Neuronal stem cell (in vitro differentiated cells): ENCODE data around the gene ACBD3.

Experiments
- DNase-seq: peaks from one replicate; pipeline ENCODE4 v3.0.0-alpha.2; 2013; ENCODE audit warnings: low spot score
- H2AFZ ChIP-seq: one replicate; pipeline ENCODE4 v1.6.1; 2013; ENCODE audit warnings: mild to moderate bottlenecking, low read length, inconsistent platforms
- H2AK5ac ChIP-seq: 2 replicates; pipeline ENCODE4 v1.6.1; 2013; ENCODE audit warnings: low read depth, mild to moderate bottlenecking, inconsistent platforms, low read length, moderate library complexity, mixed read lengths
- H2BK120ac ChIP-seq: 2 replicates; pipeline ENCODE4 v1.6.1; 2013; ENCODE audit warnings: low read depth, mild to moderate bottlenecking, inconsistent platforms, low read length, moderate library complexity, mixed read lengths
- H2BK12ac ChIP-seq: one replicate; pipeline ENCODE4 v1.6.1; 2013; ENCODE audit warnings: low read length, inconsistent platforms
- H2BK15ac ChIP-seq: 2 replicates; pipeline ENCODE4 v1.6.1; 2013; ENCODE audit warnings: mild to moderate bottlenecking, low read length, inconsistent platforms, mixed read lengths
- H2BK5ac ChIP-seq: one replicate; pipeline ENCODE4 v1.6.1; 2013; ENCODE audit warnings: inconsistent platforms, mild to moderate bottlenecking, low read length, moderate library complexity
- H3K14ac ChIP-seq: one replicate; pipeline ENCODE4 v1.6.1; 2013; ENCODE audit warnings: low read length, inconsistent platforms
- H3K18ac ChIP-seq: 2 replicates; pipeline ENCODE4 v1.6.1; 2013; ENCODE audit warnings: low read length, inconsistent platforms
- H3K23ac ChIP-seq: 2 replicates; pipeline ENCODE4 v1.6.1; 2013; ENCODE audit warnings: low read depth, mild to moderate bottlenecking, mixed read lengths, low read length, inconsistent platforms; ENCODE audit not compliant: poor library complexity
- H3K27ac ChIP-seq: replicated peaks from 3 replicates; pipeline ENCODE4 v1.5.1; 2013; ENCODE audit warnings: low read length, inconsistent platforms
- H3K27me3 ChIP-seq, 3 experiments: 2 replicates each; pipeline ENCODE4 v1.6.1; 2013; ENCODE audit warnings: low read length in 3 of 3, mild to moderate bottlenecking in 2 of 3, inconsistent platforms in 1 of 3, low read depth in 1 of 3, mixed read lengths in 1 of 3, moderate library complexity in 1 of 3; ENCODE audit not compliant: control insufficient read depth in 3 of 3, insufficient read depth in 3 of 3
- H3K36me3 ChIP-seq, 2 donors: replicated peaks in 1 of 2; 2 replicates each; pipeline ENCODE4 v1.6.1; 2013; ENCODE audit warnings: low read length in 2 of 2; ENCODE audit not compliant: control insufficient read depth in 2 of 2, insufficient read depth in 2 of 2
- H3K4ac ChIP-seq: 2 replicates; pipeline ENCODE4 v1.6.1; 2013; ENCODE audit warnings: inconsistent platforms, mild to moderate bottlenecking, low read length, moderate library complexity
- H3K4me1 ChIP-seq, 2 donors: 1 replicate in 1 of 2; 2 replicates in 1 of 2; pipeline ENCODE4 v1.6.1; 2013; ENCODE audit warnings: low read length in 2 of 2, low read depth in 1 of 2; ENCODE audit not compliant: control insufficient read depth in 2 of 2, insufficient read depth in 1 of 2
- H3K4me2 ChIP-seq: one replicate; pipeline ENCODE4 v1.6.1; 2013; ENCODE audit warnings: mild to moderate bottlenecking, low read length, inconsistent platforms; ENCODE audit not compliant: insufficient read depth, poor library complexity, severe bottlenecking
- H3K4me3 ChIP-seq, 2 donors: 2 replicates each; pipeline ENCODE4 v1.5.1; 2013; ENCODE audit warnings: low read length in 2 of 2, mild to moderate bottlenecking in 2 of 2, inconsistent platforms in 1 of 2, moderate library complexity in 1 of 2
- H3K79me1 ChIP-seq: one replicate; pipeline ENCODE4 v1.6.1; 2013; ENCODE audit warnings: low read depth, mild to moderate bottlenecking, inconsistent platforms, low read length, moderate library complexity
- H3K9ac ChIP-seq: one replicate; pipeline ENCODE4 v1.6.1; 2013; ENCODE audit warnings: mild to moderate bottlenecking, low read depth, low read length, inconsistent platforms; ENCODE audit not compliant: poor library complexity
- H3K9me3 ChIP-seq, 2 donors: replicated peaks in 1 of 2; 2 replicates each; pipeline versions ENCODE3 to v1.6.1; 2013; ENCODE audit warnings: low read length in 2 of 2, mild to moderate bottlenecking in 2 of 2, inconsistent platforms in 1 of 2, low read depth in 1 of 2, mixed read lengths in 1 of 2, moderate library complexity in 1 of 2; ENCODE audit not compliant: control insufficient read depth in 2 of 2, insufficient read depth in 1 of 2
- H4K8ac ChIP-seq: one replicate; pipeline ENCODE4 v1.6.1; 2013; ENCODE audit warnings: low read depth, mild to moderate bottlenecking, inconsistent platforms, low read length, moderate library complexity
- H4K91ac ChIP-seq: one replicate; pipeline ENCODE4 v1.6.1; 2013; ENCODE audit warnings: low read length, low read depth, mild to moderate bottlenecking, inconsistent platforms; ENCODE audit not compliant: poor library complexity
- WGBS, 2 donors: extraction: QIAGEN DNeasy Blood & Tissue Kit; methylation state at CpG; one replicate each; pipeline ENCODE4 v1.1.7; 2013; ENCODE audit warnings: missing lambda C conversion rate in 2 of 2, mixed read lengths in 1 of 2; ENCODE audit not compliant: insufficient read length in 2 of 2, insufficient replicate concordance in 1 of 2; ENCODE audit errors: extremely low coverage in 2 of 2; 5-methylcytosine and 5-hydroxymethylcytosine counted together

ACBD3 gene

DNA sequence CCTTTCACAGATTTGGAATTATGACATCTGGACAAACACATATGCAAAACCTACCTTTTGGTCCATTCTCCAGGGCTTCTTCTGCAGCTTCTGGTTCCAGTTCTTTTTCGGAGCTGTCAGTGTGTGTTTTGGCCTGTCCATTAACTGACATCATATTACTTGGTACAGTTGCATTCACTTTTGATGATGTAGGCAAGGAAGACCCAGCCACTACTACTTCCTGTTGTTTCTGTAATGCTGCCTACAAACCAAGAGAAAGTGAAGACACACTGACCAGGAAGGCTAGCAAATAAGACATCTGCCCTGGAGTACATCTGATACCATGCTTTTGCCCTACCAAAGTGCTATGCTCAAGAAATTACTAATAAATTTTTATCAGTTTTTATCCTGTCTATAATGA lies 31.9 kb downstream of the ACBD3 start:
- H3K27ac ChIP-seq, result no peak overlapping the region
- H2AK5ac ChIP-seq, result no peak overlapping the region
- no peak overlapping the region for H3K9ac ChIP-seq
- H3K18ac ChIP-seq, result no peak overlapping the region
- H3K4ac ChIP-seq, result no peak overlapping the region
- H3K23ac ChIP-seq, result no peak overlapping the region
- no peak overlapping the region for H3K4me2 ChIP-seq
- H3K4me1 ChIP-seq, result no peaks in the 10 kb centered on the region
- H2AFZ ChIP-seq, result no peak overlapping the region
- peaks cover 21 to 92% of the 10 kb centered on the region in 2 donors for H3K36me3 ChIP-seq
- no peak overlapping the region for H4K91ac ChIP-seq
- WGBS, 2 donors, result no CpG with 5 or more reads among the region's 1 CpG
- H2BK120ac ChIP-seq, result no peak overlapping the region
- no peak overlapping the region for H2BK15ac ChIP-seq
- no peak overlapping the region for H2BK5ac ChIP-seq
- H3K79me1 ChIP-seq, result no peaks in the 10 kb centered on the region
- no peak overlapping the region for H3K4me3 ChIP-seq
- H2BK12ac ChIP-seq, result no peak overlapping the region
- no peak overlapping the region for H3K14ac ChIP-seq
- no peaks in the 10 kb centered on the region for H3K9me3 ChIP-seq
- no peak for DNase-seq
- no peaks in the 10 kb centered on the region for H3K27me3 ChIP-seq
- no peak overlapping the region for H4K8ac ChIP-seq

- Histone ChIP-seq H3K4me1 (no peaks in the 10 kb centered on the region), H3K27me3 (no peaks in the 10 kb centered on the region), H2BK5ac (no peak overlapping the region), H3K23ac (no peak overlapping the region), H3K4me2 (no peak overlapping the region), H3K27ac (no peak overlapping the region), H3K14ac (no peak overlapping the region), H2BK120ac (no peak overlapping the region), H3K18ac (no peak overlapping the region), H2AFZ (no peak overlapping the region), H3K36me3 (peaks cover 15 to 90% of the 10 kb centered on the region in 2 donors), H3K79me1 (no peaks in the 10 kb centered on the region), H2BK12ac (no peak overlapping the region), H3K4ac (no peak overlapping the region), H4K91ac (no peak overlapping the region), H3K9me3 (no peaks in the 10 kb centered on the region), H2AK5ac (no peak overlapping the region), H3K9ac (no peak overlapping the region), H2BK15ac (no peak overlapping the region), H3K4me3 (no peak overlapping the region), H4K8ac (no peak overlapping the region)
- no peak for DNase-seq
- no CpG with 5 or more reads among the region's 4 CpGs for WGBS, 2 donors
Measured at GRCh38 chr1:226149806-226150205, 36.7 kb downstream of the ACBD3 start.

DNA sequence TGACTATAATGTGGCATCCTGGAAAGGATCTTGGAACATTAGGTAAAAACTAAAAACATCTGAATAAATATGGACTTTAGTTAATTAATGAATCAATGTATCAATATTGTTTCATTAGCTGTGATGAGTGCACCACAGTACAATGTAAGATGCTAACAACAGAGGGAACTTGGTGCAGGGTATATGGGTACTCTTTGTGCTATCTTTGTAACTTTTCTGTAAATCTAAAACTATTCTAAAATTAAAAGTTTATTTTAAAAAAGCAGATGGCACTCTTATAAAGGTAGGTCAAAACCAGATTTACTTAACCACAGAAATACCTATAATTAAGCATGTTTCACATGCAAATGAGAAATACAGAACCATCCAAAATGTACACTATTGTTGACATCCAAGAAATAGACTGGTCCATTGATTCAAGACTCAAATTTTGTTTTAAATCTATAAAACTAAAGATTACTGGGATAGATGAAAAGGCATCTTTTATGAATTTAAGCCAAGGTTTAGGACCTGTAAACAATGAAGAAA lies 38.4 kb downstream of the ACBD3 start:
- H3K27ac ChIP-seq, result no peak overlapping the region
- no peak overlapping the region for H3K4me2 ChIP-seq
- H4K91ac ChIP-seq, result no peak overlapping the region
- H2AK5ac ChIP-seq, result no peak overlapping the region
- no peak overlapping the region for H3K18ac ChIP-seq
- H2AFZ ChIP-seq, result no peak overlapping the region
- no peak overlapping the region for H3K9ac ChIP-seq
- H2BK12ac ChIP-seq, result no peak overlapping the region
- no peak for DNase-seq
- H3K4me1 ChIP-seq, result no peaks in the 10 kb centered on the region
- no peak overlapping the region for H3K23ac ChIP-seq
- H3K9me3 ChIP-seq, result no peaks in the 10 kb centered on the region
- H4K8ac ChIP-seq, result no peak overlapping the region
- H3K4me3 ChIP-seq, result no peak overlapping the region
- no peak overlapping the region for H2BK5ac ChIP-seq
- H3K36me3 ChIP-seq, result peaks cover 13 to 87% of the 10 kb centered on the region in 2 donors
- no peak overlapping the region for H2BK120ac ChIP-seq
- H3K4ac ChIP-seq, result no peak overlapping the region
- no peaks in the 10 kb centered on the region for H3K79me1 ChIP-seq
- H3K27me3 ChIP-seq, result no peaks in the 10 kb centered on the region
- H3K14ac ChIP-seq, result no peak overlapping the region
- H2BK15ac ChIP-seq, result no peak overlapping the region

DNA sequence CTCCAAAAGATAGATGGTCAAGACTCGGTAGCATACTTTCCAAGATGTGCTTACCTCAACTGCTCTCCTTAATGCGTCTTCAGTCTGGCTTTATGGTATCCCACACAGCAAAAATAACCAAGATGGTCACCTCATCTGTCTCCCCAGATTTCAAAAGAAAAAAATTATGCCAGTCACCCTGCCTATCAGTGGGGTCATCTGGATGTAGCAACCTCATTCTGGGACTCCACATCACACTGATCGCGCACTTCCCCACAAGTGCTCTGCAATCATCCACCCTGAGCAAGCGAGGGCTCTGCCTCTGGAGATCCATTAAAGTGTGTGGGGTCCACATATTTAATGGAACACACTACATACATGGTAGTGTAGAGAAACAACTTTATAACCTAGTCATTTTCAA lies 42.5 kb downstream of the ACBD3 start:
- H3K4ac ChIP-seq, result no peak overlapping the region
- no peaks in the 10 kb centered on the region for H3K9me3 ChIP-seq
- H3K4me2 ChIP-seq, result no peak overlapping the region
- no peak for DNase-seq
- no peak overlapping the region for H3K9ac ChIP-seq
- H3K23ac ChIP-seq, result no peak overlapping the region
- no peak overlapping the region for H2BK12ac ChIP-seq
- peaks cover 5 to 56% of the 10 kb centered on the region in 2 donors for H3K36me3 ChIP-seq
- no peak overlapping the region for H4K91ac ChIP-seq
- no CpG with 5 or more reads among the region's 5 CpGs for WGBS, 2 donors
- H2BK120ac ChIP-seq, result no peak overlapping the region
- H3K14ac ChIP-seq, result no peak overlapping the region
- no peak overlapping the region for H4K8ac ChIP-seq
- no peak overlapping the region for H2BK15ac ChIP-seq
- no peaks in the 10 kb centered on the region for H3K4me1 ChIP-seq
- H2AFZ ChIP-seq, result no peak overlapping the region
- no peaks in the 10 kb centered on the region for H3K79me1 ChIP-seq
- H3K4me3 ChIP-seq, result no peak overlapping the region
- no peak overlapping the region for H2BK5ac ChIP-seq
- no peak overlapping the region for H3K18ac ChIP-seq
- H3K27me3 ChIP-seq, result no peaks in the 10 kb centered on the region
- H2AK5ac ChIP-seq, result no peak overlapping the region
- H3K27ac ChIP-seq, result no peak overlapping the region
